Activated T-cell treated with anti-CD3 and anti-CD28 coated beads for 1 hour (primary cell): ENCODE results near the gene CLOCK.

Experiments
- DNase-seq: peaks from one replicate; pipeline ENCODE4 v3.0.0-alpha.2; 2020; ENCODE audit warnings: low read depth

Gene CLOCK

GRCh38 chr4:55539658-55540057 is 7.1 kb downstream of the CLOCK start:
- no peak for DNase-seq

GRCh38 chr4:55538531-55538930 is 8.2 kb downstream of the CLOCK start:
- no peak for DNase-seq

- no peak for DNase-seq
These were observed 12.4 kb downstream of the CLOCK start for GRCh38 chr4:55534306-55534705.

DNA sequence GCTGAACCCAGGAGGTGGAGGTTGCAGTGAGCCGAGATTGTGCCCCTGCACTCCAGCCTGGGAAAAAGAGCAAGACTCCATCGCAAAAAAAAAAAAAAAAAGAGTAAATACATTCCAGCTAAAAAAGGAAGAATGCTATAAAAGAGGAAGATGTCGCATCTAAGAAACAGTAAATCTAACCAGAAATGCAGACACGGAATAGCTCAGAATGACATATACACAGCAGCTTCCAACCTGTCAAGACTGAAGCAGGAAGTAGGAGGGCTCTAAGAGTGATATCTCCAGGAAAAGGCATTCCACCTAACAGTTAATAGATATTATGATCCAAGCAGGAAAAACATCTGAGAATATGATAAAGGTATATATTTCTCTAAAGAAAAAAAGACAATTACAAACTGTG is 16.0 kb downstream of the CLOCK start:
- no peak for DNase-seq

- no peak for DNase-seq
These were observed 16.5 kb downstream of the CLOCK start for GRCh38 chr4:55530167-55530566.

- DNase-seq = no peak
These were observed 18.2 kb downstream of the CLOCK start for GRCh38 chr4:55528491-55528890.

DNA sequence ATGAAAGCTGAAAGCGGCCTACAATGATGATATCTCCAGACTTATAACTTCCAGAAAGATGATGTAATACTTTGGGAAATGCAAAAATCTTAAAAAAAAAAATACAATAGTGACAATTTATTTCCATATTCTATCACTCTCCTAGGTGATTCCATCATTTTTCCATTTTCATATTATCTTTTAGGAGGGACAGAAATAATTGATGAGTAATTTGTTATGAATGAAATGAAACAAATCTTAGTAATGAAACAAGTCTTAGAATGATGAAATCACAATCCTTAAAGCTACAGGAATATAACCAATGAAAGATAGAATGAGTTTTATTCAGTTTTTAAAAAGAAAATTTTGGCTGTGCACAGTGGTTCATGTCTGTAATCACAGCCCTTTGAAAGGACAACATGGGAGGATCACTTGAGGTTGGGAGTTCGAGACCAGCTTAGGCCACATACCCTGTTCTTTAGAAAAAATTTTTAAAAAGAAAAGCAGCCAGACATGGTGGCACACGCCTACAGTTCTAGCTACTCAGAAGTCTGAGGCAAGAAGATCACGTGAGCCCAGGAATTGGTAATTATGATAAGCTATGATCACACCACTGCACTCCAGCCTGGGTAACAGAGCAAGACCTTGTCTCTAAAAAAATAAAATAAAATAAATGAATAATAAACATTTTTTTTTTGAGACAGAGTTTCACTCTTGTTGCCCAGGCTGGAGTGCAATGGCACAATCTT is 21.7 kb downstream of the CLOCK start:
- DNase-seq = no peak

- no peak for DNase-seq
These were observed 28.3 kb downstream of the CLOCK start for GRCh38 chr4:55518442-55518841.

DNA sequence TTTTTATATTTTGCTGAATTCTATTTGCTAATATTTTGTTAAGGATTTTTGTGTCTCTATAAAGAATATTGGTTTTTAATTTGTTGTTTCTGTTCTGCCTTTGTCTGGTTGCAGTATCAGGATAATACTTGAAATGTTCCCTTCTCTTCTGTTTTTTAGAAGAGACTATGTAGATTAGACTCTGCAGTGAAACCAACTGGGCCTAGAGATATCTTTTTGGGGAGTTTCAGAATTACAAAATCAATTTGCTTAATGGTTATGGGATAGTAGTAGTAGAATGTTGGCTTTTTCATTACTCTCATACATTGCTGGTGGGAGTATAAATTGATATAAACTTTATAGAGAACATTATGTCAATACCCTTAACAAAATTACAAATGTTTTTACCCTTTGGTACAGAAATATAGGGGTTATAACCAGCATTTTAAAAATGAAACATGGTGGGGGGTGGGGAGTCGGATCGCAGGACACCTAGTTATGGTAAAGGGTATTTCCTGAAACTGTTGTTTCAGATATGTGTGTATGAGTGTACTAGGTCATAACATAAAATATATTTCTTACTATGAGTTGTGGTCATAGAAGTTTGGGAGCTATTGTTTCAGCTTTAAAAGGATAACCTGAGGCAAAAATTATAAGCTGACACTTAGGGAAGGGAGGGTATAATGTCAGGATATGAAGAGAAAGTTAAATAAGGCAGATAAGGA is 29.0 kb downstream of the CLOCK start:
- DNase-seq = no peak

GRCh38 chr4:55512922-55513571 is 33.7 kb downstream of the CLOCK start:
- DNase-seq = no peak

DNA sequence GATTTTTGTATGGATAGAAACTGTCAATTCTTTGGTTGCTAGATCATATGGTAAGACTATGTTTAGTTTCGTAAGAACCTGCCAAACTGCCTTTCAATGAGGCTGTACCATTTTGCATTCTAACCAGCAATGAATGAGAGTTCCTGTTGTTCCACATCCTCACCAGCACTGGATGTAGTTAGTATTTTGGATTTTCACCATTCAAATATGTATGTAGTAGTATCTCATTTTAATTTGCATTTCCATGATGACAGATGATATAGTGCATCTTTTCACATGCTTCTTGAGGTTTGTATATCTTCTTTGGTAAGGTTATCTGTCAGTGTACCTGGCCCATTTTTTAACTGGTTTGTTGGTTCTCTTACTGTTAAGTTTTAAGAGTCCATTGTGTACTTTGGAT is 34.6 kb downstream of the CLOCK start:
- DNase-seq = no peak

DNA sequence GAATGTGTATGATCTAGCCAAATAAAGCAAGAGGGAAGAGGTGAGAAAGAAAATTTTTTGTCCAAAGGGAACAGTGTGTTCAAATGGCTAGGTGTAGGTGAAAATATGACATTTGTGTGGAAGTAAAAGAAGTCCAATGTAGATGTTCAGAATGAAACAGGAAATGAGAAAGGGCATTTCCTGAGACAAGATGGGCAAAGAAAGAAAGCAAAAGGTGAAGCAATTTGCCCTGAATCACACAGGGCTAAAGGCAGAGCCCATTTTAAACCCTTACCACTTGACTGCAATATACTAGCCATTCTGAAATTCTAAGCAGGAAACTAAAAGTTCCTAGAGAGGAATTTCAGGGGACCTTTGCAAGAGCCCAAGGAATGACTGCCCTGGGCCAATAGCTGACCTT is 36.0 kb downstream of the CLOCK start:
- DNase-seq = no peak

- no peak for DNase-seq
These were observed 37.4 kb downstream of the CLOCK start for GRCh38 chr4:55509266-55509665.

DNA sequence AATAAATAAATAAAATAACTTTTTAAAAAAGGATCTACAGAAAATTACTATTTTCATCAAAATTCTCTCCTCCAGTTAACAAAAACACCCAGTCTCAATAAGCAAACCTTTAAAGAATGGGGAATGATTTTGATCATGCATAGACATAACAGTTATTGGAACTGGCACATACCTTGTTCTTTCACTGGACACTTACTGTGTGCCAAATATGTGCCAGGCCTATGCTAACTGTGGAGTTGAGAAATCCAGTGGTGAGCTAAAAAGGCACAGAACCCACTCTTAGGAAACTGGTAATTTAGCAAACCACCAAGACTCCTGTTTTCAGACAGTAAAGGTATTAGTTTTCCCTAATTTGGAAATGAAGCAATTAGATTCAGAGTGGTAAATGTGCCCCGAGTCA is 39.1 kb downstream of the CLOCK start:
- no peak for DNase-seq

DNA sequence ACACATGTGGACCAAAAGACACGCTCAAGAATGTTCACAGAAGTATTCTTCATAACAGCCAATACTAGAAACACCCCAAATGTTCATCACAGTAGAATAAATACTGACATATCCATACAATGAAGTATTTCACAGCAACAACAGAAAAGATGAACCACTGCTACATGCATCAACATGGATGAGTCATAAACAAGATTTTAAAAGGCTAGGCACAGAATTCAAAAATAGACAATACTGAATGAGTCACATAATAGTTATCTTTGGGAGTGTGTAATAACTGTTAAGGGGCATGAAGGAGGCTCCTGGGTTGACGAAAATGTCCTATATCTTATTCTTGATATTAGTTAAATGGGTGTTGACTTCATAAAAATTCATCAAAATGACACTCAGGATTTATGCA is 43.5 kb downstream of the CLOCK start:
- DNase-seq = no peak

GRCh38 chr4:55500072-55500471 is 46.6 kb downstream of the CLOCK start:
- DNase-seq = no peak

DNA sequence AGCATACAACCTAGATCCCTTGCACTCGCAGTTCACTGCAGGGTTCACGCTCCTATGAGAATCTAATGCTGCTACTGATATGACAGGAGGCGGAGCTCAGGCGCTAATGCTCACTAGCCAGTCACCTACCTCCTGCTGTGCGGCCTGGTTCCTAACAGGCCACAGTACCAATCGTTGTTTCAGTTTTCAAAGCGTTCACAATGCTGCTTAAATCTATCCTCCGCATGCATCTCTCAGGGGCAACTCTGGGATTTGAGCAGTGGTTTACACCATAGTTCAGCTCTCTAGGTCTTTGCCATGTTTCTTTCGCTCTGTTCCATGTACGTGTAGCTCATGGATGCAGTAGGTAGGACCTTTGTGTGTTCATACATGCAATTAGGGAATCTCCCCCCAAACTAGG is 47.2 kb downstream of the CLOCK start:
- no peak for DNase-seq

DNA sequence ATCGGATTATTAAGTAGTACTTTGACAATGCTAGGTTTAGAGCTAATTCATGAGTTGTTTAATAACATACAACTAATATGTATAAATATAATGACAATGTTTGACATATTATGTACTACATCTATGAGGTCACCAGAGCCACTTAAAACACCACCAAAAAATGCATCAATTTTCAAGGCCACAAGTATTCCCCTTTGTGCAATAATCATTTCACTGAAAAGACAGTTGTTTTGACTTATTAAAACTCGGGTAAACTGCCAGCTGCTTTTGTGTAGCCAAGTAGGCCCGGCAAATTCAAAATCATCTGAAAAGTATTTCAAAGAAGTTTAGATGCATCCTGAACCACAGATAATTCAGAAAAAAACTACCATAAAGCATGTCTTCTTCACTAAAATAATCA is 48.7 kb downstream of the CLOCK start:
- DNase-seq = no peak

GRCh38 chr4:55491486-55491885 is 55.2 kb downstream of the CLOCK start:
- DNase-seq = no peak

GRCh38 chr4:55488716-55489115 is 58.0 kb downstream of the CLOCK start:
- no peak for DNase-seq

GRCh38 chr4:55485821-55486220 is 60.9 kb downstream of the CLOCK start:
- no peak for DNase-seq

GRCh38 chr4:55483315-55483714 is 63.4 kb downstream of the CLOCK start:
- no peak for DNase-seq
